Prostate gland (tissue), 2 donors: Measurements from ENCODE around the gene FTCDNL1.

Experiments
- POLR2A ChIP-seq: fragments of 450-650 bp; IDR thresholded peaks from one replicate; pipeline ENCODE4 v1.6.1; 2016; ENCODE audit warnings: antibody characterized with exemption, mild to moderate bottlenecking
- TF ChIP-seq, protein P1 (sequence below), 4 experiments: fragments of 200-600 bp in 2 of 4; fragments of 450-650 bp in 2 of 4; sonication (generic) in 2 of 4; IDR thresholded peaks; 1 replicate in 3 of 4; 2 replicates in 1 of 4; pipeline ENCODE4 v1.5.1; 2016 to 2019; ENCODE audit warnings: antibody characterized with exemption in 4 of 4, mild to moderate bottlenecking in 2 of 4, moderate library complexity in 2 of 4

GRCh38 chr2:199810422-199811171, 40.4 kb downstream of the FTCDNL1 start:
- TF ChIP-seq, protein P1, sequence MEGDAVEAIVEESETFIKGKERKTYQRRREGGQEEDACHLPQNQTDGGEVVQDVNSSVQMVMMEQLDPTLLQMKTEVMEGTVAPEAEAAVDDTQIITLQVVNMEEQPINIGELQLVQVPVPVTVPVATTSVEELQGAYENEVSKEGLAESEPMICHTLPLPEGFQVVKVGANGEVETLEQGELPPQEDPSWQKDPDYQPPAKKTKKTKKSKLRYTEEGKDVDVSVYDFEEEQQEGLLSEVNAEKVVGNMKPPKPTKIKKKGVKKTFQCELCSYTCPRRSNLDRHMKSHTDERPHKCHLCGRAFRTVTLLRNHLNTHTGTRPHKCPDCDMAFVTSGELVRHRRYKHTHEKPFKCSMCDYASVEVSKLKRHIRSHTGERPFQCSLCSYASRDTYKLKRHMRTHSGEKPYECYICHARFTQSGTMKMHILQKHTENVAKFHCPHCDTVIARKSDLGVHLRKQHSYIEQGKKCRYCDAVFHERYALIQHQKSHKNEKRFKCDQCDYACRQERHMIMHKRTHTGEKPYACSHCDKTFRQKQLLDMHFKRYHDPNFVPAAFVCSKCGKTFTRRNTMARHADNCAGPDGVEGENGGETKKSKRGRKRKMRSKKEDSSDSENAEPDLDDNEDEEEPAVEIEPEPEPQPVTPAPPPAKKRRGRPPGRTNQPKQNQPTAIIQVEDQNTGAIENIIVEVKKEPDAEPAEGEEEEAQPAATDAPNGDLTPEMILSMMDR (IDR thresholded peaks at IDR 0.05): no peak
- no peak for TF ChIP-seq POLR2A
